Measurements from ENCODE around the gene HEXB. TPM values are rescaled to one million over a fixed set of nuclear protein-coding genes. Genes with fewer than 3 reads are reported as not detected.

HEXB gene
- 180 and 185 TPM in 2 replicates for total RNA-seq (2014; rRNA removed; shearing (Covaris generic))
- 154 and 162 TPM in 2 replicates for polyA plus RNA-seq (2015; cell fraction: cytosol; rRNA removed)
- 174 and 178 TPM in 2 replicates for polyA plus RNA-seq (2015; cell fraction: nucleus; rRNA removed)

- DNase-seq (ENCODE audit: low read depth): peak; percentile 89
Measured at GRCh38 chr5:74684900-74685851, at the start of gene HEXB. HEXB (plus strand) TSS chr5:74685233; CDS start chr5:74685261, 28 bp downstream.

- DNase-seq (ENCODE audit: low read depth): no peak
Measured at GRCh38 chr5:74636149-74636548, 48.9 kb upstream of the HEXB start.

DNA sequence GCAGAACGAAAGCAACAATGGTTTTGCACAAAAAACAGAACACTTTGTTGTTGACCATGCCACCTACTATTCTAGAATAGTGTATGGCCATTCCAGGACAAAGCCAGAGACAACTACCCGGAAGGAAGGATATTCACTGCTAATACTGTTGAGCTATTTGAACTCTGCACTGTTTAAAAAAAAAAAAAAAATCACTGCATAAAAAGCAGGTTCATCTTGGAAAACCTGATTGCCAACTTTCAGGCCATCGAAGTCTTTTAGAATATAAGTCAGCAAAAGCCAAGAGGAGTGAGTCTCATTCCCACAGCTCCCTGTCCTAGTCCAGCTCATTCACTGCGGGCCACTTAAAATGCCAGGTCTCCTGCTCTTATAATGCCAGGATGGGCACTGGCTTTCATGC lies 48.5 kb upstream of the HEXB start:
- no peak for DNase-seq (ENCODE audit: low read depth)

- no peak for DNase-seq (ENCODE audit: low read depth)
Measured at GRCh38 chr5:74638544-74638969, 46.5 kb upstream of the HEXB start.

- DNase-seq (ENCODE audit: low read depth): peak; percentile 54
Measured at GRCh38 chr5:74638970-74639806, 45.8 kb upstream of the HEXB start.

DNA sequence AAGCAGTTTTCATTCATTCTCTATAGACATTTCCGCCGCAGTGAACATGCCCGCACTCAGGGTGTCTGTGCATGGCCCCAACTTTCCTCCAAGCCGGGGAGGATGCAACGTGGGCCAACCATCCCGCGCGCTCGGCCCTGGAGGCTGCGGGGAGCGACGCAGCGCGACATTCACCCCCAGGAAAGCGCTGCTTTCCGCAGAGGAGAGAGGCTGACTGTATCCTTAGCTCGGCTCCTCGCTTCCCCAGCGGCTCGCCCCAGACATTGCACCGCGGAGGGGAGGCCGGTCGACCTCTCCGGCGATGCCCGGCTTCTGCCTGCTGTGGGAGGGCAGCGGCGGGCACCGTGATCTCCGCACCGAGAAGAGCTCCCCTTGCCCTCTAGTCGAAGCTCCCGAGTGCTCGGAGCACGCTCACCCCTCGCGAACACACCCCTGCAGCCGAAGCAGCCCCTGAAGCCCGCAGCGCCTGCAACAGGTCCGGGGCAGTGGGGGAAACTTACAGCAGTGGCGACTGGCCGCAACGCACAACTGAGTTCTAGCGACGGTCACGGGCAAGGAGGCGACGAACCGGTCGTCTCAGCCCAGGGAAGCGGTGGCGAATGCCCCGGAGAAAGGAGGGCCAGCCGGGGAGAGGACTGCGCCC lies 45.1 kb upstream of the HEXB start:
- DNase-seq (ENCODE audit: low read depth): no peak

DNA sequence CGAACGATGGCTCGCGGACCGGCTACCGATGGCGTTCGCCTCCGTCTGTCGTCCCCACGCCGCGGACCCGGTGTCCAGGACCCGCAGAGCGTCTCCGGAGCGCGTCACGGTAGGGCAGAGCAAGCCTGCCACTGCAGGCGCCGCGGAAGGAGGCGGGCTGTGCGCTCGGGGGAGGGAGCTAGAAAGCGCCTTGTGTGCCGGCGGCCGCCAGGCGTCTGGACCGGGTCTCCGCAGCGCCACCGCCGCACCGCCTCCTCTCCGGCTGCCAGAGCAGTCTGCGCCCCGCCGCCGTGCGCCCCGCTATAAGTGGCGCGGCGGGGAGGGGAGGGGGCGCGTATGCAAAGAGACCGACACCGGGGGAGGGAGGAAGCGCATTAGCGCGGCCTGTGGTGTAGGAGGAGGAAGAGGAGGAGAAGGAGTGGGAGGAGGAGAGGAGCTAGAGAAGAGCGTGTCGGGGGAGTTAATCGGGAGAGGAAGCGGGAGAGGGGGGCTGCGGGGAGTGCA lies 44.5 kb upstream of the HEXB start, which contains the start of gene ENC1:
ENC1 (minus strand) TSS at position 279 of the 504 bp plus-strand sequence. CDS start 4,243 bp downstream, outside the sequence.
- DNase-seq (ENCODE audit: low read depth): peak; percentile 88

GRCh38 chr5:74640954-74641734 lies 43.9 kb upstream of the HEXB start:
- no peak for DNase-seq (ENCODE audit: low read depth)

DNA sequence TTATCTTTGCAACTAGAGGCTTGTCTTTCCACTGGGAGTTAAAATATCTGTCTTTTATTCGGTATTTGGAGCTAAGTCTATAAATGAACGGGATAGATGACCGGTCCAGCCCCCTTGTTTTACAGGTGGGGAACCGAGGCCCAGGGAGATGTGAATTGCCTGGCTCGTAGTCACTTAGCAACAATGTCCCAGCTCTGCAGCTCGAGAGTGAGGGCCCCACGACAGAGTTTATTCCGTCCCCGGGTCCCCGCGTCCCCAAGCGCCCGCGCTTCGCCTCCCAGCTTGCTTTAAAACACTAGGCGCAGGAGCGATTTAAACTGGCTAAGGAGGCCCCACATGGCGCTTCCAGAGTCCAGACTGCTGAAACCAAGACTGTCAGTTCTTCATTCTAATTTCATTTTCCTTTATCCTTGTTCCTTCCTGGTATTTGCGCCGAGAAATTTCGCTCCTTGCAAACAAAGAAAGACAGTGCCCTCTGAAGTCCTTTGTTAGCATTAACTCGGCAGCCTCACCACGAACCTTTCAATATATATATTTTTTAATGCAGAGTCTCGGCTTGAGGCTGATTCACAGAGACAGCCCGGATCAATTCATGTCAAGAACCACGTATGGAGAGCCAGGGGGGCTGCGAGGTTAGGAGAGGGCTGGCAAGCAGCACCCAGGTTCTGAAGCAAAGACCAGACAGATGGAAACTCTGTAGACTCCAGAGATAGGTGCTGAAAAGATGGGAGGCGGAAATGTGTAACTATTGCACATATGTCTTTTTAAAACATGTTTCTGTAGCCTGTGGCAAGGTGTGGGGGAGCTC lies 43.1 kb upstream of the HEXB start:
- DNase-seq (ENCODE audit: low read depth): peak; percentile 60

- no peak for DNase-seq (ENCODE audit: low read depth)
Measured at GRCh38 chr5:74642543-74642863, 42.5 kb upstream of the HEXB start.

DNA sequence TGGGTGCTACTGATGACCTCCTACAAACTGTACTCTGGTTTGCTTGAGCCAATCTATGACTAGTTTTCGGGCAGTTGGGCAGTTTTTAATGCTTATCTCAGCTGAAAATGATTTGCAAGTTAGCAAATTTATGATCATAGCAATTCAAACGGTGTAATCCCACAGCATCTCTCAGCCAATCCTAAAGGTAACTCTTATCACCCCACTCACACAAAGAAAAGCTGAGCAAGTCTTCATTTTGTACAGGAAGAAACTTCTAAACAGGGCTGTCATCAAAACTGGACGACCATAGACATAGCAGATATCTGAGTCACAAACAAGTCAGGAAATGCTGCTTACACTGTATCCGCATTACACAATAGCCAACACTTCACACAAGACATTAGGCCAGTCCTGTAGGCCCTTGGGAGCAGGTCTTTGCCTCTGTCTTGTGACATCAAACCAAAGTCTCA lies 41.9 kb upstream of the HEXB start:
- peak; percentile 95 for DNase-seq (ENCODE audit: low read depth)

GRCh38 chr5:74647096-74647495 lies 37.9 kb upstream of the HEXB start:
- DNase-seq (ENCODE audit: low read depth): no peak

DNA sequence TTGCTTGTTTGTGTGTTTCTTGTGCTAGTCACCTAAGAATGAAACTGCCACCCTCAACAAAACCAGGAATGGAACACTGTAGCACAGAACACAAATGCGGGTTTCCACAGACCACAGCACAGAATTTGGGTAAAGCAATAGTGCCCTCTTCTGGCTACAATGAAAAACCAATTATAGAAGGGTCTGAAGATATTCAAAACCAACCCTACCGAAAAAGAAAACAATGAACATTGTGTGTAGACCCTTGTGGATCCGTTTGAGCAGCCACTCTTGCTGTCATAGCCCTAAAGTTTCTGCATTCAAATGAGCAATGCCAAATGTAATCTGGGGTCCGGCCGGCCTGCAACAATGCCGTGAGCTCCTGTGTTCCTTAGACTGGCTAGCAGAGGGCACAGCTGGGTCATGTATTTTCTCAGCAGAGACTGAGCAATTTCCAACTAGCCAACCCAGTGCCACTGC lies 36.2 kb upstream of the HEXB start:
- DNase-seq (ENCODE audit: low read depth): peak; percentile 65

DNA sequence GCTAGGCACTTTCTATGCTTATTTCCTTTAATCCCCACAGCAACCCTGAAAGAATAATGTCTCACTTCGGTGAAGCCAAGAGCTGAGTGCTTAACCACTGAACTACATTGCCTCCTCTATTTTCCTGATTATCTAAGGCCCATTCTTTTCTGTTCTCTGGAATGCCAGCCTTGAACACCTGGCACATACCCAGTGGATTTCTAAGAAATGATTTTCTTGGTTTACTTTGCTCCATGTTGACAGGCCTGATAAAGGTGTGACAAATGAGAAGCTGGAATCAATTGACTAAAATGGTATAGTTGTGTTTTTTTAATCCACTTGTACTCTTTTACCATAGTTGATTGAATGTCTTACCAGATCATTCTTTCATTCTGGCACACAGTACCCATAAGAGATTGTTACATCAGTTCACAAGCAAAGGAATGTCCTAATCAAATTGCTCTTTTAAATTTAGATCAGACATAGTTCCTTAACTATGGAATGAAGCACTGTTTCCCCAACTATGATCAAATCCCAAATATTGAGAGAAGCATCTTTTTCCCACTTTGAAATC lies 35.5 kb upstream of the HEXB start:
- DNase-seq (ENCODE audit: low read depth): no peak

DNA sequence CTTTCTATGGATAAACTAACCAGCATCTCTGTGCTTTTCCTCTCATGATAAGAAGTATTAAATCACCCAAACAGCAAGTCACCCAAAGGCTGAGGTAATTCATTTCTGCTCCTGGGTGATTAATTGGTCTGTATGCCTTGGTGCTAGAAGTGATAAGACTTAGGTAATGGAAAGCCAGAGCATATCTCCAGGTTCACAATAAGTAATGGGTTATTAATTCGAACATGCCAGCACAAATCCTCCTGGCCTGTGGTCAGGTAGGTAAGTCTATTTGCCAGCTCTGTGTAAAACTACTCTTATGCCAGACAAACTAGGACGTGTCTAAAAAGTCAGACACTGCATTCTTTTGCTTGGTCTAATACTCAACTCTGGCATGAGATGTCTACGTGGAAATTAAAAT lies 33.3 kb upstream of the HEXB start:
- no peak for DNase-seq (ENCODE audit: low read depth)

DNA sequence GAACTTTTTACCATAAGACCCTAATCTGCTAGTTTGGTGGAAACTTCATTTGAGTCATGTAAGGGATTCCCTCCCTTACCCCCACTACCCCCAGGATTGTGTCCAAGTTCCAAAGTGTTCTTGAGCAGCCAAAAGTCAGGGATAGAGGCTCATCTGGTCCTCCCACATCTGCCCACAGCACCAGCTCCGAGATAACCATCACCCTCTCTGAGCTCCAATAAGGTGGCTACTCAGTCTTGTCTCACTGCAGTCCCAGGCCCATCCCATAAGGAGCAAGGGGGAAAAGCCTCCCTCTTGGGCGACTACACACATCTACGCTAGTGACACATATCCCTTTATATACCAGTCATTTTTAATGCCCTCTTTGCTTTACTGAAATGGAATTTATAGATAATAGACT lies 32.5 kb upstream of the HEXB start:
- DNase-seq (ENCODE audit: low read depth): no peak

DNA sequence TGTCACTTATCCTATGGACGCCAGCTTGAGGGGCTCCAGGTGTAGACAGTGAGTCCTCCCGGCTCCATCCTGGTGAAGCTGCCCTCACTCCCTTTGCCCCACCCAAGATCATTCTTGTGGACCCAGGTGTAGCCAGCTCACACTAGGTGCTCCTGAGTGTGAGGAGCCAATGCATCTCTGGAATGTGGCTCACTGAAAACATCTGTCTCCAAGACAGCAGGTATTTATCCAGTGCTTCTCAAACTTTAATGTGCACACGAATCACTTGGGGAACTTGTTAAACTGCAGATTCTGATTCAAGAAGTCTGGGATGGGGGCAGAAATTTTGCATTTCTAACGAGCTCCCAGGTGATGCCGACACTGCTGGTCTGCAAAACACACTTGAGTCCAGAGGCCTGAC lies 31.0 kb upstream of the HEXB start:
- DNase-seq (ENCODE audit: low read depth): no peak

DNA sequence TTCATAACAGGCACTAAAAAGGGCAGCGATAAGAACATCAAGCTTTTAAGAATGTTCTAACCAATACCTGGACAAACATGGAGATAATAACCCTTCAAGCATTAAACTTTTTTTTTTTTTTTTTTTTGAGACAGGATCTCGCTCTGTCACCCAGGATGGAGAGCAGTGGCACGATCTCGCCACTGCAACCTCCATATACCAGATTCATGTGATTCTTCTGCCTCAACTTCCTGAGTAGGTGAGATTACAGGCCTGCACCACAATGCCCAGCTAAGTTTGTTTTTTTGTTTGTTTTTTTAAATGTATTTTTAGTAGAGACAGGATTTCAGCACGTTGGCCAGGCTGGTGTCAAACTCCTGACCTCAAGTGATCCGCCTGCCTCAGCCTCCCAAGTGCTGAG lies 29.8 kb upstream of the HEXB start:
- DNase-seq (ENCODE audit: low read depth): no peak

- no peak for DNase-seq (ENCODE audit: low read depth)
Measured at GRCh38 chr5:74655716-74656115, 29.3 kb upstream of the HEXB start.

All from HT1080 (cell line).